HCT116 (cell line): ENCODE measurements around the gene ZNF254. TPM values are rescaled to one million over a fixed set of nuclear protein-coding genes. Genes with fewer than 3 reads are reported as not detected.

Experiments
- ATAC-seq: fragments of 200-7000 bp; cut with Tn5 transposase; 2 replicates; pipeline ENCODE4 v1.9.1; 2020; ENCODE audit warnings: mild to moderate bottlenecking, moderate library complexity
- BruUV-seq: library from RNA; stranded (reverse); fragments of 400-500 nt; replicated peaks from 2 replicates; lab custom pipeline; 2021; lab: Mats Ljungman, UMichigan
- CTCF ChIA-PET: fragments of 300-600 bp; sonication (Branson Sonifier 250); formaldehyde crosslinking; loops from one replicate; lab custom pipeline; 2021; ENCODE audit warnings: antibody characterized with exemption; lab: Charles Lee
- POLR2A ChIA-PET: fragments of 300-600, 350-600 bp; sonication (Branson Sonifier 250); formaldehyde crosslinking; loops from one replicate; lab custom pipeline; 2021; ENCODE audit warnings: antibody characterized with exemption; lab: Charles Lee
- RAD21 ChIA-PET, 2 experiments: fragments of 300-600 bp; sonication (Branson Sonifier 250); formaldehyde crosslinking; loops; one replicate each; lab custom pipeline; 2023; ENCODE audit warnings: low total read pairs in 2 of 2; ENCODE audit not compliant: uncharacterized antibody in 2 of 2, unreplicated experiment in 2 of 2, low non-redundant PET in 1 of 2; lab: Charles Lee
- DNase-seq: peaks from one replicate; pipeline ENCODE4 v3.0.0-alpha.2; 2010; ENCODE audit warnings: low read depth, low spot score
- H2AFZ ChIP-seq: fragments of 200-600 bp; shearing (Covaris generic), sonication (generic); 2 replicates; pipeline ENCODE4 v1.6.1; 2017; ENCODE audit warnings: low read depth, mixed run types, mixed read lengths, antibody characterized with exemption, low read length; ENCODE audit not compliant: poor library complexity, severe bottlenecking
- H3K27ac ChIP-seq: 2 replicates; pipeline ENCODE4 v1.5.1; 2012; ENCODE audit warnings: low read depth, low read length
- H3K27me3 ChIP-seq: fragments of 200-600 bp; sonication (generic); 2 replicates; pipeline ENCODE4 v1.6.1; 2016; ENCODE audit warnings: mixed run types, low read length, mixed read lengths; ENCODE audit not compliant: insufficient read depth
- H3K36me3 ChIP-seq, 2 experiments: fragments of 200-500 bp in 1 of 2; fragments of 200-600 bp in 1 of 2; sonication (Bioruptor generic) in 1 of 2; sonication (generic) in 1 of 2; 2 replicates each; pipeline versions ENCODE4 v1.5.1 to v1.6.1; 2014 to 2016; ENCODE audit warnings: low read length in 2 of 2, inconsistent platforms in 1 of 2, mixed read lengths in 1 of 2, mixed run types in 1 of 2; ENCODE audit not compliant: insufficient read depth in 2 of 2, control insufficient read depth in 1 of 2
- H3K4me1 ChIP-seq, 2 experiments: fragments of 200-600 bp in 1 of 2; sonication (generic) in 1 of 2; 2 replicates each; pipeline versions ENCODE4 v1.5.1 to v1.6.1; 2012 to 2017; ENCODE audit warnings: low read length in 2 of 2, inconsistent platforms in 1 of 2, mild to moderate bottlenecking in 1 of 2, mixed read lengths in 1 of 2, mixed run types in 1 of 2, moderate library complexity in 1 of 2; ENCODE audit not compliant: insufficient read depth in 2 of 2, control insufficient read depth in 1 of 2
- H3K4me2 ChIP-seq: fragments of 200-600 bp; sonication (generic); 2 replicates; pipeline ENCODE4 v1.6.1; 2017; ENCODE audit warnings: mixed run types, low read length, mixed read lengths
- H3K4me3 ChIP-seq, 2 experiments: fragments of 200-600 bp in 1 of 2; sonication (generic) in 1 of 2; replicated peaks in 1 of 2; 2 replicates each; pipeline ENCODE4 v1.5.1; 2011 to 2016; ENCODE audit warnings: low read length in 2 of 2, control low read depth in 1 of 2, low read depth in 1 of 2, mild to moderate bottlenecking in 1 of 2, mixed read lengths in 1 of 2, mixed run types in 1 of 2
- H3K79me2 ChIP-seq: fragments of 200-600 bp; sonication (generic); 2 replicates; pipeline ENCODE4 v1.6.1; 2017; ENCODE audit warnings: mild to moderate bottlenecking, mixed run types, low read length, moderate library complexity, mixed read lengths; ENCODE audit not compliant: insufficient read depth
- H3K9ac ChIP-seq: fragments of 200-600 bp; sonication (generic); 2 replicates; pipeline ENCODE4 v1.6.1; 2016; ENCODE audit warnings: low read length, mixed read lengths
- H3K9me2 ChIP-seq: fragments of 200-600 bp; sonication (generic), shearing (Covaris generic); 2 replicates; pipeline ENCODE4 v1.6.1; 2017; ENCODE audit warnings: mixed run types, mild to moderate bottlenecking, moderate library complexity; ENCODE audit not compliant: insufficient read depth
- H3K9me3 ChIP-seq, 2 experiments: fragments of 200-500 bp in 1 of 2; fragments of 200-600 bp in 1 of 2; sonication (Bioruptor generic) in 1 of 2; sonication (generic) in 1 of 2; 2 replicates each; pipeline ENCODE4 v1.6.1; 2014 to 2017; ENCODE audit warnings: low read length in 2 of 2, mixed read lengths in 2 of 2, inconsistent platforms in 1 of 2, low read depth in 1 of 2, mild to moderate bottlenecking in 1 of 2, mixed run types in 1 of 2, moderate library complexity in 1 of 2; ENCODE audit not compliant: control insufficient read depth in 1 of 2, insufficient read depth in 1 of 2
- H4K20me1 ChIP-seq: fragments of 200-600 bp; sonication (generic), shearing (Covaris generic); 2 replicates; pipeline ENCODE4 v1.6.1; 2017; ENCODE audit warnings: mixed run types, mild to moderate bottlenecking, moderate library complexity; ENCODE audit not compliant: insufficient read depth
- ATF3 ChIP-seq: IDR thresholded peaks from 2 replicates; pipeline ENCODE4 v1.6.1; 2012
- CBX3 ChIP-seq: IDR thresholded peaks from 2 replicates; pipeline ENCODE4 v1.6.1; 2012; ENCODE audit warnings: low read depth
- CEBPB ChIP-seq: IDR thresholded peaks from 2 replicates; pipeline ENCODE4 v1.6.1; 2012; ENCODE audit warnings: low read depth
- CTCF ChIP-seq, 3 experiments: fragments of 200-600 bp in 1 of 3; sonication (generic) in 1 of 3; IDR thresholded peaks in 2 of 3; conservative IDR thresholded peaks in 1 of 3; 2 replicates each; pipeline ENCODE4 v1.5.1; 2012 to 2017; ENCODE audit warnings: low read depth in 2 of 3, low read length in 2 of 3, antibody characterized with exemption in 1 of 3, borderline replicate concordance in 1 of 3, control low read depth in 1 of 3, mild to moderate bottlenecking in 1 of 3, mixed read lengths in 1 of 3, mixed run types in 1 of 3, moderate library complexity in 1 of 3; ENCODE audit not compliant: insufficient read depth in 1 of 3
- ELF1 ChIP-seq: IDR thresholded peaks from 2 replicates; pipeline ENCODE4 v1.6.1; 2012; ENCODE audit warnings: low read depth, borderline replicate concordance
- EZH2 ChIP-seq: fragments of 200-600 bp; sonication (generic); IDR thresholded peaks from 2 replicates; pipeline ENCODE4 v1.6.1; 2017; ENCODE audit warnings: antibody characterized with exemption, mixed run types
- EZH2phosphoT487 ChIP-seq: fragments of 200-600 bp; IDR thresholded peaks from 2 replicates; pipeline ENCODE4 v1.6.1; 2018; ENCODE audit warnings: antibody characterized with exemption, borderline replicate concordance
- JUND ChIP-seq: IDR thresholded peaks from 2 replicates; pipeline ENCODE4 v1.6.1; 2012
- MAX ChIP-seq: IDR thresholded peaks from 2 replicates; pipeline ENCODE4 v1.6.1; 2012
- RAD21 ChIP-seq: IDR thresholded peaks from 2 replicates; pipeline ENCODE4 v1.6.1; 2012; ENCODE audit warnings: low read depth, mild to moderate bottlenecking
- REST ChIP-seq: IDR thresholded peaks from 2 replicates; pipeline ENCODE4 v1.6.1; 2012; ENCODE audit warnings: low read depth
- SIN3A ChIP-seq: IDR thresholded peaks from 2 replicates; pipeline ENCODE4 v1.6.1; 2012; ENCODE audit warnings: low read depth
- SRF ChIP-seq: IDR thresholded peaks from 2 replicates; pipeline ENCODE4 v1.6.1; 2012; ENCODE audit warnings: low read depth
- YY1 ChIP-seq: IDR thresholded peaks from 2 replicates; pipeline ENCODE4 v1.6.1; 2011; ENCODE audit warnings: low read length, low read depth, moderate library complexity, mild to moderate bottlenecking; ENCODE audit not compliant: insufficient replicate concordance; ENCODE audit errors: extremely low read depth
- ZFX ChIP-seq: fragments of 450-650 bp; IDR thresholded peaks from 2 replicates; pipeline ENCODE4 v1.6.1; 2017
- intact Hi-C: fragments of 100-400 bp; cut with micrococcal nuclease; formaldehyde crosslinking; loops from 2 replicates; pipeline ENCODE4 v1.10.0; 2022
- total RNA-seq: library from RNA; stranded (reverse); gene quantifications from one replicate; pipeline ENCODE4 v1.2.1, GENCODE V29; 2021; ENCODE audit not compliant: unreplicated experiment

ZNF254 gene
- total RNA-seq, 1 experiment from 2014 or later, result 2.5 TPM

- TF ChIP-seq REST (no peak), ELF1 (no peak), SIN3A (no peak)
These were observed 13.2 kb upstream of the ZNF254 start (continued) for GRCh38 chr19:24073807-24074206.

GRCh38 chr19:24074720-24075454, 12.1 kb upstream of the ZNF254 start:
- RAD21 ChIA-PET, result no interaction called here
- H3K27me3 ChIP-seq, result no peaks in the 10 kb centered on the region
- peaks cover 0 to 8% of the 10 kb centered on the region in 2 experiments; a peak in 1 of 4 replicates for H3K9me3 ChIP-seq
- no peak overlapping the region for H3K4me3 ChIP-seq
- H3K36me3 ChIP-seq, result no peaks in the 10 kb centered on the region
- DNase-seq (no peak), ATAC-seq (no peak)
- no peak overlapping the region for H2AFZ ChIP-seq
- no peak overlapping the region for H3K4me2 ChIP-seq
- CTCF ChIA-PET, result no interaction called here
- no peaks in the 10 kb centered on the region for H3K9me2 ChIP-seq
- no peaks in the 10 kb centered on the region for H3K4me1 ChIP-seq
- no peaks in the 10 kb centered on the region for H4K20me1 ChIP-seq
- no peak overlapping the region for H3K9ac ChIP-seq
- POLR2A ChIA-PET, result no interaction called here
- no peaks in the 10 kb centered on the region for H3K79me2 ChIP-seq
- no TSS peak for BruUV-seq
- intact Hi-C loops, result no loop called here
- H3K27ac ChIP-seq, result no peak overlapping the region
- TF ChIP-seq MAX, result no peak
- no peak for TF ChIP-seq SRF
- TF ChIP-seq RAD21, result no peak
- TF ChIP-seq ZFX, result no peak
- no peak for TF ChIP-seq CBX3
- no peak for TF ChIP-seq CTCF (IDR thresholded peaks at IDR 0.05 in 2 of 3, conservative IDR thresholded peaks at IDR 0.05 in 1 of 3; ENCODE audit: borderline replicate concordance in 1 of 3, insufficient read depth in 1 of 3, low read depth in 2 of 3, low read length in 2 of 3)
- no peak for TF ChIP-seq YY1
- no peak for TF ChIP-seq EZH2
- no peak for TF ChIP-seq CEBPB
- no peak for TF ChIP-seq EZH2phosphoT487
- no peak for TF ChIP-seq ATF3
- TF ChIP-seq REST, result no peak
- TF ChIP-seq JUND, result no peak
